ENCODE data around the gene CD300A. TPM values are rescaled to one million over a fixed set of nuclear protein-coding genes. Genes with fewer than 3 reads are reported as not detected.

The CD300A gene
- total and polyA plus RNA-seq, 2 of the 4 experiments (the other 2 are of a cell fraction) = not detected

DNA sequence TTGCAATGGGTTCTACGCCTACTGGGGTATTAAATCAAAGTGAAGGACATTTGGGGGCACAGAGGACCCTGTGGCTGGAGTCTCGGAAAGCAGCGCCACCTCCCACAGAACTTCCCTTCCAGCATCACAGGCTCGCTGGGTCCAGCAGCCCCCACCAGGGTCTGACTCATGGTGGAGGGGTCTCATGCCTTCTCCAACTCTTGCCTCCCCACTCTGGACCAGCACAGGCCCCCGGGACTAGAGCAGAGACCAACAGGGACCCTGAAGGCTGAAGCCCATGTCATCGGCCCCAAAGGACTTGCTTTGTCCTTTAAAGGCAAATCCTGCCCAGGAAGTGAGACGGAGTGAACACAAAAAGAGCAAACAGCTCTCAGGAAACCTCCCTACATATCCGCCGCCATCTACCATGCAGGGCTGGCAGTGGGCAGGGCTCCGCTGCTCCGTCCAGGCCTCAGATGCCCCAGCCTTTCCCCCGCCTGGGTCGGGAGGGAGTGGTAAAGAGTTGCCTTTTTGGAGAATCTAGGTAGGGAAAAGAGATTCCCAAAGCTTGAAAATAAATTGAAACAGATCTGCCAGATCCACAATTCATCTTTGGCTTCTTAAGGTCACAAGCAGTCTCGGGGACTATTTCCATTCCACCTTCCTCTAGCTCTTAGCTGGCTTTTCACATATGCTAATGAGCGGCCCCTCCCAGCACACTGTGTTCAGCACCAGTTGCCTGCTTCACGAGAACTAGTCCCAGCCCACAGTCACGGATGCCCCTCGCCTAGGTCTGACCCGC is 36.6 kb upstream of the CD300A start:
- dilution Hi-C loops (cut with HindIII; ENCODE audit: low sequenced_read_pairs, unreplicated experiment) = no loop called here
- TF ChIP-seq RFX5 (IDR thresholded peaks at IDR 0.05; ENCODE audit: low read depth, low read length) (no peak), ELK1 (IDR thresholded peaks at IDR 0.05; ENCODE audit: borderline replicate concordance, low read depth, low read length) (no peak), SMC3 (IDR thresholded peaks at IDR 0.05; ENCODE audit: low read depth, low read length) (no peak)
- intact Hi-C loops (cut with micrococcal nuclease) = no loop called here
- Histone ChIP-seq H3K27me3 (ENCODE audit: control insufficient read depth, insufficient read depth, low read length) (peaks cover 9% of the 10 kb centered on the region; the same call in 1 of the 2 replicates), H3K14ac (replicated peaks; ENCODE audit: low read depth, low read length) (no peak overlapping the region), H3K9me3 (ENCODE audit: control insufficient read depth, insufficient read depth, low read length) (peaks cover 5% of the 10 kb centered on the region; the same call in 1 of the 2 replicates), H3K18ac (ENCODE audit: low read depth, low read length) (no peak overlapping the region), H2BK20ac (ENCODE audit: low read depth, low read length) (no peak overlapping the region), H3K4me1 (ENCODE audit: control insufficient read depth, insufficient read depth, low read length) (no peaks in the 10 kb centered on the region), H3K36me3 (ENCODE audit: control insufficient read depth, insufficient read depth, low read length) (no peaks in the 10 kb centered on the region), H3K4me2 (ENCODE audit: low read depth, low read length) (no peak overlapping the region), H4K91ac (ENCODE audit: insufficient read depth, low read depth, low read length) (no peak overlapping the region), H2AK9ac (replicated peaks; ENCODE audit: low read depth, low read length, poor library complexity) (no peak overlapping the region), H2BK5ac (ENCODE audit: low read depth, low read length, poor library complexity, severe bottlenecking) (no peak overlapping the region), H3K4ac (ENCODE audit: low read depth, low read length) (no peak overlapping the region), H3K9ac (ENCODE audit: low read depth, low read length) (no peak overlapping the region), H2AK5ac (ENCODE audit: low read depth, low read length) (no peak overlapping the region), H2BK15ac (ENCODE audit: low read depth, low read length) (no peak overlapping the region), H4K8ac (ENCODE audit: low read depth in 2 of 2, low read length in 2 of 2) (no peak overlapping the region), H3K23ac (ENCODE audit: low read depth, low read length) (no peak overlapping the region), H3K27ac (ENCODE audit: insufficient read depth, low read length) (no peak overlapping the region), H3K9me1 (ENCODE audit: insufficient read depth, low read length) (no peaks in the 10 kb centered on the region), H3K79me1 (ENCODE audit: low read depth in 1 of 2, low read length in 2 of 2) (no peaks in the 10 kb centered on the region), H3K4me3 (ENCODE audit: insufficient read depth, low read depth, low read length) (no peak overlapping the region), H3K56ac (ENCODE audit: extremely low read depth, insufficient read depth, low read length) (no peak overlapping the region), H4K5ac (ENCODE audit: low read depth, low read length) (no peak overlapping the region), H2BK120ac (ENCODE audit: low read depth, low read length) (no peak overlapping the region), H4K20me1 (ENCODE audit: insufficient read depth, low read length) (no peaks in the 10 kb centered on the region), H2AFZ (replicated peaks; ENCODE audit: low read length, poor library complexity) (no peak overlapping the region)
- WGBS, 2 experiments (ENCODE audit: extremely low coverage in 2 of 2, insufficient read length in 1 of 2) = 50% methylated on average over 2 of the region's 19 CpGs; no CpG with 5 or more reads in 1 of the 2 experiments
- no peak for DNase-seq
- ATAC-seq (ENCODE audit: low read depth) = no peak
- ChIA-PET POLR2A (ENCODE audit: unreplicated experiment) (no interaction called here), CTCF (no interaction called here)
- in situ Hi-C loops (cut with MboI; ENCODE audit: low sequenced_read_pairs) = no loop called here
- BruUV-seq (replicated peaks) = no TSS peak

Measured in IMR-90 (cell line).